Upper lobe of left lung (tissue), 4 donors: ENCODE measurements around the gene CYP2W1.

Experiments used
- CTCF ChIP-seq, 6 experiments: fragments of 450-650 bp in 4 of 6; fragments of 200-600 bp in 2 of 6; sonication (generic) in 2 of 6; IDR thresholded peaks; one replicate each; pipeline ENCODE4 v1.5.1; 2016 to 2019; ENCODE audit warnings: antibody characterized with exemption in 6 of 6
- EP300 ChIP-seq, 4 donors: sonication (generic); formaldehyde crosslinking; IDR thresholded peaks; one replicate each; pipeline ENCODE4 v1.5.1; 2017; ENCODE audit warnings: antibody characterized with exemption in 4 of 4, control low read depth in 2 of 4
- POLR2A ChIP-seq, 4 donors: fragments of 450-650 bp; IDR thresholded peaks; one replicate each; pipeline ENCODE4 v1.5.1; 2016 to 2017; ENCODE audit warnings: antibody characterized with exemption in 4 of 4, mild to moderate bottlenecking in 2 of 4

- TF ChIP-seq CTCF (IDR thresholded peaks at IDR 0.05) (no peak), POLR2A (IDR thresholded peaks at IDR 0.05) (no peak), EP300 (IDR thresholded peaks at IDR 0.05) (no peak)
These were observed 10.2 kb upstream of the CYP2W1 start for GRCh38 chr7:972676-973309.
